Body of pancreas (tissue), 4 donors: ENCODE data around the gene TTLL11.

Source experiments
- CTCF ChIP-seq, 7 experiments: fragments of 450-650 bp in 4 of 7; fragments of 200-600 bp in 3 of 7; sonication (generic) in 3 of 7; IDR thresholded peaks; one replicate each; pipeline ENCODE4 v1.5.1; 2016 to 2019; ENCODE audit warnings: antibody characterized with exemption in 7 of 7
- POLR2A ChIP-seq, 3 donors: fragments of 450-650 bp; IDR thresholded peaks; one replicate each; pipeline ENCODE4 v1.6.1; 2016; ENCODE audit warnings: antibody characterized with exemption in 3 of 3, mild to moderate bottlenecking in 2 of 3

GRCh38 chr9:122097679-122098315 lies 4.7 kb upstream of the TTLL11 start:
- TF ChIP-seq POLR2A (IDR thresholded peaks at IDR 0.05) (no peak), CTCF (IDR thresholded peaks at IDR 0.05) (no peak)
